Thoracic aorta (tissue), 2 donors: ENCODE measurements around the gene ASAP2. TPM values are rescaled to one million over a fixed set of nuclear protein-coding genes. Genes with fewer than 3 reads are reported as not detected.

Experiments
- ATAC-seq: fragments of 150-250 bp; one replicate; pipeline ENCODE4 v1.8.0; 2017; ENCODE audit warnings: low read depth; ENCODE audit not compliant: insufficient number of reproducible peaks, low FRiP score
- DNase-seq: peaks from one replicate; pipeline ENCODE4 v3.0.0-alpha.2; 2020; ENCODE audit warnings: low spot score
- H3K27ac ChIP-seq, 2 donors: fragments of 200-600 bp; sonication (generic); 1 replicate in 1 of 2; 2 replicates in 1 of 2; pipeline ENCODE4 v1.5.1; 2016; ENCODE audit warnings: mild to moderate bottlenecking in 2 of 2, moderate library complexity in 2 of 2
- H3K27me3 ChIP-seq: fragments of 200-600 bp; sonication (generic); replicated peaks from 2 replicates; pipeline ENCODE4 v1.6.0; 2016; ENCODE audit warnings: mild to moderate bottlenecking; ENCODE audit not compliant: insufficient read depth
- H3K36me3 ChIP-seq: fragments of 200-600 bp; sonication (generic); one replicate; pipeline ENCODE4 v1.5.1; 2016
- H3K4me1 ChIP-seq, 2 donors: fragments of 200-600 bp; sonication (generic); 1 replicate in 1 of 2; 2 replicates in 1 of 2; pipeline versions ENCODE4 v1.5.1 to v1.6.0; 2016; ENCODE audit warnings: low read depth in 2 of 2, mild to moderate bottlenecking in 1 of 2; ENCODE audit not compliant: control insufficient read depth in 1 of 2
- H3K4me3 ChIP-seq: fragments of 200-600 bp; sonication (generic); 2 replicates; pipeline ENCODE4 v1.5.1; 2016; ENCODE audit warnings: mild to moderate bottlenecking
- H3K9me3 ChIP-seq: fragments of 200-600 bp; sonication (generic); 2 replicates; pipeline ENCODE4 v1.5.1; 2016
- total RNA-seq, 2 donors: library from RNA; depleted of rRNA; stranded (reverse); fragments of >200 nt; gene quantifications; one replicate each; pipeline versions ENCODE4 v1.1.0 to v1.2.3, GENCODE V29; 2016
- TF ChIP-seq, protein P1 (sequence below): fragments of 200-600 bp; sonication (generic); IDR thresholded peaks from one replicate; pipeline ENCODE4 v1.5.1; 2019; ENCODE audit warnings: antibody characterized with exemption

ASAP2 gene
- total RNA-seq, 2 donors from 2014 or later = 58.1 to 102 TPM

DNA sequence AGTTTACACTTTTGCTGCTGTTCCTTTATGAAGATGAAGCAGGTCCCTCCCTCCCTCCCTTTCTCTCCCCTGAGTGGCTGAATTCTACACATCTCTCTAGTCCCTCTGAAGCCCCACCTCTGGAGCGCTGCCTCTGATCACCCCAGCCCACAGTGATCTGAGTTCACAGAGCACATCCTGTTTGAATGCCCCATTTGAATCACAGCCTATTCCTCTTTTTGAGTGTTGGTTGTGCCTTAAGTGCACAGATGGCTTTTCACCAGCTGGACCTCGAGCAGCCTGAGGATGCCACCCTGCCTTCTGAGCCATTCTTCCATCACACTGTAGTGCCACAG lies 129.6 kb downstream of the ASAP2 start:
- no peak for DNase-seq
- Histone ChIP-seq H3K36me3 (peaks cover 10% of the 10 kb centered on the region), H3K27ac (peak overlapping the region in 1 of 2 donors; percentile 36), H3K27me3 (no peaks in the 10 kb centered on the region), H3K4me1 (peaks cover 5 to 30% of the 10 kb centered on the region in 2 donors), H3K9me3 (no peaks in the 10 kb centered on the region), H3K4me3 (no peak overlapping the region)
- TF ChIP-seq, protein P1, sequence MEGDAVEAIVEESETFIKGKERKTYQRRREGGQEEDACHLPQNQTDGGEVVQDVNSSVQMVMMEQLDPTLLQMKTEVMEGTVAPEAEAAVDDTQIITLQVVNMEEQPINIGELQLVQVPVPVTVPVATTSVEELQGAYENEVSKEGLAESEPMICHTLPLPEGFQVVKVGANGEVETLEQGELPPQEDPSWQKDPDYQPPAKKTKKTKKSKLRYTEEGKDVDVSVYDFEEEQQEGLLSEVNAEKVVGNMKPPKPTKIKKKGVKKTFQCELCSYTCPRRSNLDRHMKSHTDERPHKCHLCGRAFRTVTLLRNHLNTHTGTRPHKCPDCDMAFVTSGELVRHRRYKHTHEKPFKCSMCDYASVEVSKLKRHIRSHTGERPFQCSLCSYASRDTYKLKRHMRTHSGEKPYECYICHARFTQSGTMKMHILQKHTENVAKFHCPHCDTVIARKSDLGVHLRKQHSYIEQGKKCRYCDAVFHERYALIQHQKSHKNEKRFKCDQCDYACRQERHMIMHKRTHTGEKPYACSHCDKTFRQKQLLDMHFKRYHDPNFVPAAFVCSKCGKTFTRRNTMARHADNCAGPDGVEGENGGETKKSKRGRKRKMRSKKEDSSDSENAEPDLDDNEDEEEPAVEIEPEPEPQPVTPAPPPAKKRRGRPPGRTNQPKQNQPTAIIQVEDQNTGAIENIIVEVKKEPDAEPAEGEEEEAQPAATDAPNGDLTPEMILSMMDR = no peak
- no peak for ATAC-seq

DNA sequence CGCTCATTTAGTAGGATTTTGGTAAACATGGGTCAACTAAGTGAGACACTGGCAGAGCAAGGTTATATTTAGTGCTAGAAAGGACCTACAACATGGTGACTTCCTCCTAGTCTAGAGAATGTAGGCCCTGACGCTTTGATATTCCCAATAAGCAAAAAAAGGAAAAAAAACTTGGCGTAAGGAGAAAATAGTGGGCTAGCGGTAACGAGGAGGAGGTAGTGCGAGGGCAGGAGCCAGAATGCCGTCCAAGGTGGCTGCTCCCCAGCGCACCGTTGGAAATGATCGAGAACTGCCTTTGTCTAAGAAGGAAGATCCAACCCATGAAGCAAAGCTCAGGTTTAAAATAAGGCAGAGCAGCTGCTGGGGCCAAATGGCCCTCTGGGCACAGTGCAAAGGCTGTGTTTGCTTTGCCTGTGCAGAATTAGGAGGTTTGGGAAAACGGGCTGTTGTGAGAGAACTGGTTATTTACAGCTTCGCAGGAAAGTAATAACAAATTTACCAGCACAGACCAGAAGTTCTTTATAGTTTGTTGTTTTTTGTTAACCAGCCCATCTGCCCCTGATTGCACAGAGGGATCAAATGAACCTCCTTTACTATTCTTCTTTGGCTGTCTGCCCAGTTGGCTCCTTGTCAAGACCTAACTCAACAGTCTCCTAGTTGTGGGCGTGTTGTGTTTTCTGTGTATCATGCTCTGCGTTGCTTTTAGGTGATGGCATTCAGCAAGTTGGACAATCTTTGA lies 130.1 kb downstream of the ASAP2 start:
- no peak for DNase-seq
- H3K4me3 ChIP-seq = no peak overlapping the region
- ATAC-seq = no peak

DNA sequence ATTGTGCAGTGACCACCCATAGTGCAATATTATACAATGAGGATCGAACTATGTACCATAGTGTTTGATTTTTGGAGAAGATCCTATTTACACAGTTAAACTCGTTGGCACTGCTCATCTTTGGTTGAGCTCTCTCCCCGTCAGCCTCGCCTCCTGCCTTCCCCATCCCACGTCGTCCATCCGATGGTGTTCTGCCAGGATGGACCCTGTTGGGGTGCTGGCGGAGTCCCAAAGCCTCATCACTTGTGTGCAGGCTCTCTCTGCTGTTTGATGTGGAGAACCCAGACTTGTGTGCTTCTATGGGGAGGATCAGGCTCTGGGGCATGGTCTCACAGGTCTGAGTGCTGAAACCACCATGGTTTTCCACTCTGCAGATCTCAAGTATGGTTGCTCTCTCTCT lies 131.3 kb downstream of the ASAP2 start:
- TF ChIP-seq, protein P1 = no peak
- Histone ChIP-seq H3K36me3 (peaks cover 10% of the 10 kb centered on the region), H3K4me3 (no peak overlapping the region), H3K27ac (no peak overlapping the region), H3K4me1 (peaks cover 5 to 23% of the 10 kb centered on the region in 2 donors), H3K27me3 (no peaks in the 10 kb centered on the region), H3K9me3 (no peaks in the 10 kb centered on the region)
- DNase-seq = no peak
- ATAC-seq = no peak

More for the DNA sequence above, 130.1 kb downstream of the ASAP2 start:
- Histone ChIP-seq H3K4me1 (peaks cover 5 to 25% of the 10 kb centered on the region in 2 donors), H3K9me3 (no peaks in the 10 kb centered on the region), H3K27ac (peak overlapping the region in 1 of 2 donors; percentile 36), H3K36me3 (peaks cover 10% of the 10 kb centered on the region), H3K27me3 (no peaks in the 10 kb centered on the region)
- TF ChIP-seq, protein P1 = no peak

DNA sequence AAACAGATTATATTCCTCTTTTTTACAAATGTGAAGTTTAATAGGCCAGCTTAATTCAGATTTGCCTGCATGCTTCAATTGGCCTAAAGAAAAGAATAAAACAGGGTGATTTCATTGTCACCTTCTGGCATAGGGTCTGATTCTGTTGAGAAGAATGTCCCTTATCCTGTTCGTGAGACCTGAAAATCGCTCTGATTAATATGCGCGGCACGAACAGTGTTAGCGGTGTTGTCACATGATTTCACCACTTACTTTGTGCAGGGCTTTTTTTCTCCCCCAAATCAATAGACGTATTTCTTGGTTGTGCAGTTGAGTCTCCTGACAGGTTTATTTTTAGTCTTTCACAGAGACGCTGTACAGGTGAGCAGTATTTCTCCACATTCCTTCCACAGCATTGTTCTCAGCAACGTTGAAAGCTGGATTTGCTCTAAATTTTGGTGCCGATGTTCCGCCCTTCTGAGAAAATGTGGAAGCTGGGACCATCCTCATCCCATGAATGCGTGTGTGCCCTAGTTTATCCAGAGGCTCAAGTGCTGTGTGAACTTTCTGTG lies 134.8 kb downstream of the ASAP2 start:
- no peaks in the 10 kb centered on the region for H3K9me3 ChIP-seq
- TF ChIP-seq, protein P1 = no peak
- DNase-seq (no peak), ATAC-seq (no peak)
- peaks cover 5 to 14% of the 10 kb centered on the region in 2 donors for H3K4me1 ChIP-seq
- H3K27ac ChIP-seq = no peak overlapping the region
- no peaks in the 10 kb centered on the region for H3K27me3 ChIP-seq
- no peak overlapping the region for H3K4me3 ChIP-seq
- peaks cover 10% of the 10 kb centered on the region for H3K36me3 ChIP-seq

DNA sequence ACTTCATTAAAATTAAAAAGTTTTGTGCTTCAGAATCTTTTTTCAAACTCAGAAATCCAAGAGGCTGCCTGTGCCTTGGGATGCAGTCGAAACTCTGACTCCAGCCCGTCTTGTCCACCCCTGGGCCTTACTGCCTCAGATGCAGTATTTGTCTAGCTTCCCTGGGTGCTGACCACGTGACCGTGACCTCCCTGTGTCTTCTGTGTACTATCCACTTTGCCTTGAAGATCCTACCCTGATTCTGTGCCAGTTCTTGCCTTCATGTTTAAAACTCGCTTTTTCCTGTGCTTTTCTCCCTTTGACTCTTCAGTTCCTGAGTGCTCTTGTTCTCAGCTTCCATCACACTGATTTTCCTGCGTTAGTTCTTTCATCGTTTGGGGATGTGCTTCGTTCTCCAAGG lies 136.0 kb downstream of the ASAP2 start:
- H3K9me3 ChIP-seq = no peaks in the 10 kb centered on the region
- no peak overlapping the region for H3K27ac ChIP-seq
- H3K36me3 ChIP-seq = peaks cover 10% of the 10 kb centered on the region

More for the DNA sequence above, 136.0 kb downstream of the ASAP2 start:
- DNase-seq (no peak), ATAC-seq (no peak)
- Histone ChIP-seq H3K27me3 (no peaks in the 10 kb centered on the region), H3K4me3 (no peak overlapping the region), H3K4me1 (peaks cover 7 to 11% of the 10 kb centered on the region in 2 donors)
- TF ChIP-seq, protein P1 = no peak
